Measurements from ENCODE around the gene MAOA.
A peak's percentile ranks its signal among the peaks of the same experiment; 100 is the strongest.

Gene MAOA

GRCh38 chrX:43706786-43707370 lies 50.8 kb downstream of the MAOA start:
- Histone ChIP-seq H3K4me1 (peaks cover 0 to 94% (median 11%) of the 10 kb centered on the region in 4 donors), H3K9me3 (no peaks in the 10 kb centered on the region), H3K36me3 (no peaks in the 10 kb centered on the region), H3K27ac (peak overlapping the region; percentile 72), H3K27me3 (no peaks in the 10 kb centered on the region), H3K4me3 (no peak overlapping the region)
- intact Hi-C loops (cut with DNase I; ENCODE audit: low total_unique reads) = loop anchor here (10.0 kb wide), 1 partner anchor 52 kb away; the partner anchor contains the start of gene MAOA
- DNase-seq = no peak
- no peak for TF ChIP-seq CTCF (IDR thresholded peaks at IDR 0.05)

- DNase-seq = peak; percentile 72
- H3K4me1 ChIP-seq = peaks cover 0 to 83% (median 9%) of the 10 kb centered on the region in 4 donors
- TF ChIP-seq CTCF (IDR thresholded peaks at IDR 0.05) = no peak
- no peak overlapping the region for H3K4me3 ChIP-seq
- H3K27me3 ChIP-seq = no peaks in the 10 kb centered on the region
- peaks cover 0 to 9% (median 6%) of the 10 kb centered on the region in 3 donors for H3K36me3 ChIP-seq
- intact Hi-C loops (cut with DNase I; ENCODE audit: low total_unique reads) = loop anchor here (10.0 kb wide), 1 partner anchor 53 kb away; the partner anchor contains the start of gene MAOA
- peak overlapping the region; percentile 72 for H3K27ac ChIP-seq
- no peaks in the 10 kb centered on the region for H3K9me3 ChIP-seq
Observed at GRCh38 chrX:43707812-43708548, 51.9 kb downstream of the MAOA start.

- intact Hi-C loops (cut with DNase I; ENCODE audit: low total_unique reads) = no loop called here
- DNase-seq = no peak
- H3K4me3 ChIP-seq = no peak overlapping the region
Observed at GRCh38 chrX:43716144-43716543, 60.0 kb downstream of the MAOA start.

GRCh38 chrX:43716696-43717095 lies 60.6 kb downstream of the MAOA start:
- intact Hi-C loops (cut with DNase I; ENCODE audit: low total_unique reads) = no loop called here
- Histone ChIP-seq H3K4me3 (no peak overlapping the region), H3K36me3 (peaks cover 26 to 29% (median 26%) of the 10 kb centered on the region in 3 donors), H3K27ac (no peak overlapping the region), H3K4me1 (no peaks in the 10 kb centered on the region), H3K27me3 (no peaks in the 10 kb centered on the region), H3K9me3 (peaks cover 0 to 10% (median 4%) of the 10 kb centered on the region in 3 donors)
- no peak for TF ChIP-seq CTCF (IDR thresholded peaks at IDR 0.05)
- no peak for DNase-seq

More at GRCh38 chrX:43716144-43716543, 60.0 kb downstream of the MAOA start:
- Histone ChIP-seq H3K27me3 (no peaks in the 10 kb centered on the region), H3K27ac (no peak overlapping the region), H3K36me3 (peaks cover 21 to 28% (median 22%) of the 10 kb centered on the region in 3 donors), H3K4me1 (peaks cover 0 to 3% (median 0%) of the 10 kb centered on the region in 4 donors), H3K9me3 (peaks cover 0 to 10% (median 0%) of the 10 kb centered on the region in 3 donors)
- TF ChIP-seq CTCF (IDR thresholded peaks at IDR 0.05) = no peak

- Histone ChIP-seq H3K4me1 (no peaks in the 10 kb centered on the region), H3K9me3 (peaks cover 0 to 10% (median 8%) of the 10 kb centered on the region in 3 donors), H3K27me3 (no peaks in the 10 kb centered on the region), H3K27ac (no peak overlapping the region), H3K4me3 (no peak overlapping the region), H3K36me3 (peaks cover 28 to 34% (median 31%) of the 10 kb centered on the region in 3 donors)
- DNase-seq = no peak
- TF ChIP-seq CTCF (IDR thresholded peaks at IDR 0.05) = no peak
- intact Hi-C loops (cut with DNase I; ENCODE audit: low total_unique reads) = no loop called here
Observed at GRCh38 chrX:43717161-43717560, 61.1 kb downstream of the MAOA start.

Data from tibial artery (tissue), 4 donors.